GM19397 (cell line): ENCODE data around the gene STRN3.

Experiments used
- ATAC-seq: cut with Tn5 transposase; IDR thresholded peaks from one replicate; pipeline ENCODE4 v1.9.1; 2021; ENCODE audit warnings: mild to moderate bottlenecking, moderate library complexity; ENCODE audit not compliant: unreplicated experiment

The STRN3 gene

GRCh38 chr14:30875788-30876053, 150.5 kb downstream of the STRN3 start:
- no peak for ATAC-seq

- peak; percentile 28 for ATAC-seq
Observed at GRCh38 chr14:30874999-30875787, 151.0 kb downstream of the STRN3 start.

GRCh38 chr14:30874120-30874998, 151.8 kb downstream of the STRN3 start, which contains the start of gene COCH:
Gene COCH, plus strand, starts transcription at chr14:30874559. Its CDS starts 380 bp downstream, at chr14:30874939.
- peak; percentile 81 for ATAC-seq

- no peak for ATAC-seq
Observed at GRCh38 chr14:30873308-30874119, 152.7 kb downstream of the STRN3 start.

GRCh38 chr14:30872602-30873001, 153.6 kb downstream of the STRN3 start:
- no peak for ATAC-seq

GRCh38 chr14:30869551-30870155, 156.5 kb downstream of the STRN3 start:
- no peak for ATAC-seq

GRCh38 chr14:30868736-30869135, 157.4 kb downstream of the STRN3 start:
- ATAC-seq = no peak

GRCh38 chr14:30864934-30865333, 161.2 kb downstream of the STRN3 start:
- ATAC-seq = no peak

GRCh38 chr14:30861200-30861599, 165.0 kb downstream of the STRN3 start:
- ATAC-seq = no peak

GRCh38 chr14:30855345-30856037, 170.7 kb downstream of the STRN3 start:
- peak; percentile 66 for ATAC-seq

GRCh38 chr14:30854492-30854891, 171.7 kb downstream of the STRN3 start:
- no peak for ATAC-seq

- no peak for ATAC-seq
Observed at GRCh38 chr14:30853946-30854345, 172.2 kb downstream of the STRN3 start.

- ATAC-seq = no peak
Observed at GRCh38 chr14:30849983-30850382, 176.2 kb downstream of the STRN3 start.

- ATAC-seq = peak; percentile 94
Observed at GRCh38 chr14:30849354-30849753, 176.8 kb downstream of the STRN3 start.

GRCh38 chr14:30848449-30849240, 177.5 kb downstream of the STRN3 start:
- ATAC-seq = peak; percentile 32
